Activated T-cell treated with anti-CD3 and anti-CD28 coated beads, Interleukin-2, amount 50 U/mL, for 48 hours (primary cell): ENCODE data around the gene BTD.

Source experiments
- DNase-seq, 2 experiments: peaks; one replicate each; pipeline ENCODE4 v3.0.0-alpha.2; 2020

BTD gene

GRCh38 chr3:15637131-15637951, 35.8 kb downstream of the BTD start:
- DNase-seq: peak in 1 of 2 experiments; percentile 35

- DNase-seq: no peak
These were observed 36.8 kb downstream of the BTD start for GRCh38 chr3:15638193-15638890.

- DNase-seq: no peak
These were observed 37.3 kb downstream of the BTD start for GRCh38 chr3:15638891-15639262.

GRCh38 chr3:15645246-15645645, 43.7 kb downstream of the BTD start:
- DNase-seq: no peak

- no peak for DNase-seq
These were observed 44.4 kb downstream of the BTD start for GRCh38 chr3:15645740-15646501.

- no peak for DNase-seq
These were observed 45.4 kb downstream of the BTD start for GRCh38 chr3:15646851-15647511.

- peak; percentile 62 to 63 for DNase-seq
These were observed 46.1 kb downstream of the BTD start for GRCh38 chr3:15647611-15648167.

- no peak for DNase-seq
These were observed 47.8 kb downstream of the BTD start for GRCh38 chr3:15649341-15649740.

GRCh38 chr3:15649858-15650257, 48.3 kb downstream of the BTD start:
- no peak for DNase-seq

GRCh38 chr3:15651396-15651795, 49.9 kb downstream of the BTD start:
- no peak for DNase-seq

GRCh38 chr3:15653321-15653720, 51.8 kb downstream of the BTD start:
- DNase-seq: no peak

GRCh38 chr3:15654127-15654526, 52.6 kb downstream of the BTD start:
- DNase-seq: no peak

GRCh38 chr3:15654891-15655290, 53.3 kb downstream of the BTD start:
- DNase-seq: no peak

GRCh38 chr3:15656342-15656741, 54.8 kb downstream of the BTD start:
- no peak for DNase-seq

GRCh38 chr3:15657016-15657415, 55.5 kb downstream of the BTD start:
- no peak for DNase-seq

- DNase-seq: no peak
These were observed 57.9 kb downstream of the BTD start for GRCh38 chr3:15659254-15659975.

GRCh38 chr3:15660055-15660935, 58.8 kb downstream of the BTD start:
- no peak for DNase-seq

GRCh38 chr3:15664144-15664543, 62.6 kb downstream of the BTD start:
- no peak for DNase-seq

- DNase-seq: no peak
These were observed 64.1 kb downstream of the BTD start for GRCh38 chr3:15665510-15666150.

- DNase-seq: no peak
These were observed 64.7 kb downstream of the BTD start for GRCh38 chr3:15666277-15666676.

GRCh38 chr3:15667484-15667883, 65.9 kb downstream of the BTD start:
- no peak for DNase-seq
